Uterus (tissue), 2 donors: ENCODE measurements around the gene SNX22.

Experiments used
- CTCF ChIP-seq, 4 experiments: fragments of 200-600 bp in 2 of 4; fragments of 450-650 bp in 2 of 4; sonication (generic) in 2 of 4; IDR thresholded peaks; one replicate each; pipeline ENCODE4 v1.5.1; 2016 to 2019; ENCODE audit warnings: antibody characterized with exemption in 4 of 4, mild to moderate bottlenecking in 2 of 4, moderate library complexity in 1 of 4
- POLR2A ChIP-seq, 2 donors: fragments of 450-650 bp; IDR thresholded peaks; one replicate each; pipeline ENCODE4 v1.6.1; 2016; ENCODE audit warnings: antibody characterized with exemption in 2 of 2, mild to moderate bottlenecking in 1 of 2, moderate library complexity in 1 of 2

GRCh38 chr15:64125978-64126377 is 25.6 kb upstream of the SNX22 start:
- no peak for TF ChIP-seq CTCF (IDR thresholded peaks at IDR 0.05)
- no peak for TF ChIP-seq POLR2A (IDR thresholded peaks at IDR 0.05)
